OCI-LY7 (cell line): ENCODE data around the gene C16orf74. TPM values are rescaled to one million over a fixed set of nuclear protein-coding genes. Genes with fewer than 3 reads are reported as not detected.

Experiments
- BruUV-seq: library from RNA; stranded (reverse); fragments of 400-500 nt; replicated peaks from 2 replicates; lab custom pipeline; 2021; lab: Mats Ljungman, UMichigan
- CTCF ChIA-PET: fragments of 300-600 bp; sonication (Branson Sonifier 250); formaldehyde crosslinking; loops from one replicate; lab custom pipeline; 2022; ENCODE audit warnings: antibody characterized with exemption; ENCODE audit not compliant: unreplicated experiment; lab: Charles Lee
- POLR2A ChIA-PET: fragments of 300-600 bp; sonication (Branson Sonifier 250); formaldehyde crosslinking; loops from one replicate; lab custom pipeline; 2022; ENCODE audit warnings: antibody characterized with exemption; lab: Charles Lee
- DNase-seq: peaks from one replicate; pipeline ENCODE4 v3.0.0-alpha.2; 2015; ENCODE audit warnings: low spot score
- H2AFZ ChIP-seq: fragments of 200-600 bp; sonication (generic), shearing (Covaris generic); 2 replicates; pipeline ENCODE4 v1.6.1; 2014; ENCODE audit warnings: mild to moderate bottlenecking, antibody characterized with exemption, low read length, moderate library complexity
- H3K27ac ChIP-seq: fragments of 200-600 bp; sonication (generic); 2 replicates; pipeline ENCODE4 v1.5.1; 2014; ENCODE audit warnings: mixed run types, low read depth, mild to moderate bottlenecking, moderate library complexity, low read length, inconsistent platforms; ENCODE audit not compliant: poor library complexity, severe bottlenecking
- H3K36me3 ChIP-seq: fragments of 200-600 bp; sonication (generic); 2 replicates; pipeline ENCODE4 v1.6.1; 2014; ENCODE audit warnings: mild to moderate bottlenecking, antibody characterized with exemption, low read length, moderate library complexity, mixed read lengths; ENCODE audit not compliant: insufficient read depth
- H3K4me1 ChIP-seq: fragments of 200-600 bp; sonication (generic); 2 replicates; pipeline ENCODE4 v1.5.1; 2014; ENCODE audit warnings: mild to moderate bottlenecking, low read length; ENCODE audit not compliant: insufficient read depth, poor library complexity, severe bottlenecking
- H3K4me2 ChIP-seq: fragments of 200-600 bp; sonication (generic); 2 replicates; pipeline ENCODE4 v1.6.1; 2014; ENCODE audit warnings: mild to moderate bottlenecking, low read length
- H3K4me3 ChIP-seq: fragments of 200-600 bp; sonication (generic); 2 replicates; pipeline ENCODE4 v1.5.1; 2014; ENCODE audit warnings: mild to moderate bottlenecking, low read depth, low read length; ENCODE audit not compliant: poor library complexity, severe bottlenecking
- H3K79me2 ChIP-seq: fragments of 200-600 bp; sonication (generic); 2 replicates; pipeline ENCODE4 v1.6.1; 2016; ENCODE audit warnings: low read depth, mild to moderate bottlenecking, low read length, moderate library complexity, mixed read lengths; ENCODE audit not compliant: insufficient read depth
- H3K9me2 ChIP-seq: fragments of 200-600 bp; sonication (generic); 2 replicates; pipeline ENCODE4 v1.6.1; 2016; ENCODE audit warnings: mild to moderate bottlenecking, low read length, mixed read lengths; ENCODE audit not compliant: insufficient read depth
- H3K9me3 ChIP-seq: fragments of 200-600 bp; sonication (generic); 2 replicates; pipeline ENCODE4 v1.6.1; 2014; ENCODE audit warnings: mild to moderate bottlenecking, mixed run types, low read length, mixed read lengths
- H4K20me1 ChIP-seq: fragments of 200-600 bp; sonication (generic); 2 replicates; pipeline ENCODE4 v1.6.1; 2014; ENCODE audit warnings: mild to moderate bottlenecking, antibody characterized with exemption, low read length, moderate library complexity, mixed read lengths; ENCODE audit not compliant: insufficient read depth
- CTCF ChIP-seq: fragments of 200-600 bp; sonication (generic); conservative IDR thresholded peaks from 2 replicates; pipeline ENCODE4 v1.5.1; 2014; ENCODE audit warnings: mild to moderate bottlenecking, antibody characterized with exemption, low read length, moderate library complexity, mixed read lengths
- EZH2phosphoT487 ChIP-seq: fragments of 200-600 bp; sonication (generic); IDR thresholded peaks from 2 replicates; pipeline ENCODE4 v1.6.1; 2018; ENCODE audit warnings: low read depth, borderline replicate concordance, mild to moderate bottlenecking, mixed run types, antibody characterized with exemption, low read length, moderate library complexity, mixed read lengths
- intact Hi-C: fragments of 100-400 bp; cut with micrococcal nuclease; formaldehyde crosslinking; loops from one replicate; pipeline ENCODE4 v1.10.0; 2022; ENCODE audit not compliant: unreplicated experiment
- total RNA-seq, 2 experiments: library from RNA; depleted of rRNA in 1 of 2; stranded (reverse); fragments of >200 nt in 1 of 2; shearing (Covaris generic) in 1 of 2; gene quantifications; 2 replicates each; pipeline ENCODE4 v1.2.3, GENCODE V29; 2014 to 2022

The C16orf74 gene
- total RNA-seq, 2 experiments from 2014 or later: 6.8 to 9.7 TPM

- CTCF ChIA-PET: no interaction called here
- H3K27ac ChIP-seq: no peak overlapping the region
- H3K9me2 ChIP-seq: no peaks in the 10 kb centered on the region
- DNase-seq: no peak
- no peaks in the 10 kb centered on the region for H3K9me3 ChIP-seq
- BruUV-seq: no TSS peak
- H2AFZ ChIP-seq: no peak overlapping the region
- no peak overlapping the region for H3K4me3 ChIP-seq
- no peaks in the 10 kb centered on the region for H3K79me2 ChIP-seq
- no peak for TF ChIP-seq EZH2phosphoT487
- TF ChIP-seq CTCF: no peak
- H3K36me3 ChIP-seq: peaks cover 87% of the 10 kb centered on the region
- H4K20me1 ChIP-seq: no peaks in the 10 kb centered on the region
- no peaks in the 10 kb centered on the region for H3K4me1 ChIP-seq
- intact Hi-C loops: no loop called here
- POLR2A ChIA-PET: no interaction called here
- no peak overlapping the region for H3K4me2 ChIP-seq
These were observed 30.3 kb upstream of the C16orf74 start for GRCh38 chr16:85781156-85781555.

- Histone ChIP-seq H4K20me1 (no peaks in the 10 kb centered on the region), H3K27ac (no peak overlapping the region), H3K9me3 (no peaks in the 10 kb centered on the region), H3K4me1 (no peaks in the 10 kb centered on the region), H3K4me3 (no peak overlapping the region), H3K9me2 (no peaks in the 10 kb centered on the region), H3K79me2 (no peaks in the 10 kb centered on the region), H3K4me2 (no peak overlapping the region), H3K36me3 (peaks cover 78% of the 10 kb centered on the region), H2AFZ (no peak overlapping the region)
- intact Hi-C loops: no loop called here
- no peak for DNase-seq
- BruUV-seq: no TSS peak
- ChIA-PET CTCF (no interaction called here), POLR2A (no interaction called here)
- TF ChIP-seq EZH2phosphoT487 (no peak), CTCF (no peak)
These were observed 29.4 kb upstream of the C16orf74 start for GRCh38 chr16:85780281-85780680.

GRCh38 chr16:85778873-85779272 is 28.0 kb upstream of the C16orf74 start:
- POLR2A ChIA-PET: interaction anchor here (0.7 to 0.8 kb wide), 2 partner anchors 13 to 998 kb away, joined by 3 to 4 read pairs; no protein-coding TSS in a partner anchor
- Histone ChIP-seq H3K79me2 (no peaks in the 10 kb centered on the region), H2AFZ (no peak overlapping the region), H3K4me3 (no peak overlapping the region), H3K9me3 (no peaks in the 10 kb centered on the region), H3K27ac (no peak overlapping the region), H3K4me1 (no peaks in the 10 kb centered on the region), H3K4me2 (no peak overlapping the region), H3K9me2 (no peaks in the 10 kb centered on the region), H4K20me1 (no peaks in the 10 kb centered on the region), H3K36me3 (peaks cover 71% of the 10 kb centered on the region)
- CTCF ChIA-PET: no interaction called here
- TF ChIP-seq CTCF (no peak), EZH2phosphoT487 (no peak)
- DNase-seq: no peak
- intact Hi-C loops: no loop called here
- BruUV-seq: no TSS peak
